Ascending aorta (tissue), 2 donors: ENCODE data around the gene IMPA2. TPM values are rescaled to one million over a fixed set of nuclear protein-coding genes. Genes with fewer than 3 reads are reported as not detected.

Experiments used
- DNase-seq, 2 donors: peaks; one replicate each; pipeline ENCODE4 v3.0.0-alpha.2; 2019; ENCODE audit warnings: low spot score in 2 of 2
- H3K27ac ChIP-seq, 2 donors: fragments of 200-600 bp; sonication (generic); one replicate each; pipeline ENCODE4 v1.5.1; 2016 to 2017; ENCODE audit warnings: mild to moderate bottlenecking in 1 of 2
- H3K27me3 ChIP-seq: fragments of 200-600 bp; sonication (generic); one replicate; pipeline ENCODE4 v1.5.1; 2017
- H3K36me3 ChIP-seq, 2 donors: fragments of 200-600 bp; sonication (generic); one replicate each; pipeline ENCODE4 v1.5.1; 2016
- H3K4me1 ChIP-seq, 2 donors: fragments of 200-600 bp; sonication (generic); one replicate each; pipeline ENCODE4 v1.5.1; 2016 to 2017; ENCODE audit warnings: mild to moderate bottlenecking in 1 of 2
- H3K4me3 ChIP-seq, 2 donors: fragments of 200-600 bp; sonication (generic); one replicate each; pipeline ENCODE4 v1.5.1; 2016 to 2017; ENCODE audit warnings: mild to moderate bottlenecking in 1 of 2
- H3K9me3 ChIP-seq, 2 donors: fragments of 200-600 bp; sonication (generic); one replicate each; pipeline ENCODE4 v1.5.1; 2016
- CTCF ChIP-seq, 3 experiments: fragments of 200-600 bp in 2 of 3; fragments of 450-650 bp in 1 of 3; sonication (generic) in 2 of 3; IDR thresholded peaks; one replicate each; pipeline ENCODE4 v1.5.1; 2016 to 2019; ENCODE audit warnings: antibody characterized with exemption in 3 of 3, mild to moderate bottlenecking in 1 of 3, moderate library complexity in 1 of 3
- intact Hi-C: fragments of 100-400 bp; cut with DNase I; formaldehyde crosslinking; loops from one replicate; pipeline ENCODE4 v1.15.1; 2023
- total RNA-seq: library from RNA; depleted of rRNA; stranded (reverse); fragments of >200 nt; gene quantifications from one replicate; pipeline ENCODE4 v1.1.0, GENCODE V29; 2016

Gene IMPA2
- total RNA-seq, 1 donor from 2014 or later, result 43.4 TPM

GRCh38 chr18:12021077-12021476 is 39.8 kb downstream of the IMPA2 start:
- intact Hi-C loops, result no loop called here
- Histone ChIP-seq H3K4me3 (no peak overlapping the region), H3K9me3 (no peaks in the 10 kb centered on the region), H3K27me3 (no peaks in the 10 kb centered on the region), H3K4me1 (no peaks in the 10 kb centered on the region), H3K36me3 (peaks cover 0 to 13% of the 10 kb centered on the region in 2 donors), H3K27ac (no peak overlapping the region)
- DNase-seq, result no peak
- TF ChIP-seq CTCF (IDR thresholded peaks at IDR 0.05), result no peak

DNA sequence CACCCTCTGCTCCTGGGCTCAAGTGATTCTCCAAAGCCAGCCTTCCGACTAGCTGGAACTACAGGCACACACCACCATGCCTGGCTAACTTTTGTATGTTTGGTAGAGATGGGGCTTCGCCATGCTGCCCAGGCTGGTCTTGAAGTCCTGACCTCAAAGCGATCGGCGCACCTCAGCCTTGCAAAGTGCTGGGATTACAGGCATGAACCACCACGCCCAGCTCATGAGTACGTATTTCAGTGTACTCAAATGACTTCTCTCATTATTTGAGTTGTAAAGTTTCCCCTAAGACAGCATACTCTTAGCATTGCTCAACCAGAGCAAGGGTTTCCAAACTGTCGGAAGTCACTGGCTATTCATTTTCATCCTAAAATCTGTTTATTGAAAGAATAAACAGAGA is 40.3 kb downstream of the IMPA2 start:
- Histone ChIP-seq H3K4me3 (no peak overlapping the region), H3K9me3 (no peaks in the 10 kb centered on the region), H3K27ac (no peak overlapping the region), H3K4me1 (no peaks in the 10 kb centered on the region), H3K27me3 (no peaks in the 10 kb centered on the region), H3K36me3 (peaks cover 0 to 13% of the 10 kb centered on the region in 2 donors)
- intact Hi-C loops, result no loop called here
- no peak for TF ChIP-seq CTCF (IDR thresholded peaks at IDR 0.05)
- no peak for DNase-seq

GRCh38 chr18:12023375-12023774 is 42.1 kb downstream of the IMPA2 start:
- intact Hi-C loops, result no loop called here

GRCh38 chr18:12026562-12026961 is 45.3 kb downstream of the IMPA2 start:
- intact Hi-C loops, result no loop called here
- no peaks in the 10 kb centered on the region for H3K27me3 ChIP-seq
- no peaks in the 10 kb centered on the region for H3K4me1 ChIP-seq
- no peaks in the 10 kb centered on the region for H3K9me3 ChIP-seq
- H3K27ac ChIP-seq, result no peak overlapping the region
- no peak for TF ChIP-seq CTCF (IDR thresholded peaks at IDR 0.05)
- H3K36me3 ChIP-seq, result peaks cover 18 to 34% of the 10 kb centered on the region in 2 donors
- H3K4me3 ChIP-seq, result no peak overlapping the region
- no peak for DNase-seq

More at GRCh38 chr18:12023375-12023774, 42.1 kb downstream of the IMPA2 start:
- no peaks in the 10 kb centered on the region for H3K4me1 ChIP-seq
- H3K27ac ChIP-seq, result no peak overlapping the region
- H3K36me3 ChIP-seq, result peaks cover 4 to 14% of the 10 kb centered on the region in 2 donors
- no peaks in the 10 kb centered on the region for H3K27me3 ChIP-seq
- no peak for TF ChIP-seq CTCF (IDR thresholded peaks at IDR 0.05)
- no peak for DNase-seq
- no peak overlapping the region for H3K4me3 ChIP-seq
- H3K9me3 ChIP-seq, result no peaks in the 10 kb centered on the region

DNA sequence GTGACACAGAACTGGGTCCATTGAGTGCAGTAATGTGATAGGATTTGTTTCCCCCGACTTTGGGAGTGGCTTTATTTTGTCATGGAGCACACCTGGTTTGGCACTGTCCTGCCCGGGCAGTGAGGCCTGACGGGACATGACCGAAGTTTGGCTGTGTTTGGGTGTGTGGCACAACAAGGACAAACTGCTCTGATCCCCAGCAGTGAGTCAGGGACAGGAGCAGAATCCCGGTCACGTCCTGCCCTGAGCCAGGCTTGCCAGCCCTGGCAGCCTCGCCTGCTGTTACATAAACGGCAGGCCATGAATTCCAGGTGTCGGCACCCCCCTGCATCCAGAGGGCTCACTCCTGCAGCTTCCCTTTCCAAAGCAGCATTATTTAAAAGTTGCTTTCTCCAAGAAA is 45.7 kb downstream of the IMPA2 start:
- TF ChIP-seq CTCF (IDR thresholded peaks at IDR 0.05), result no peak
- H3K27ac ChIP-seq, result no peak overlapping the region
- peaks cover 18 to 29% of the 10 kb centered on the region in 2 donors for H3K36me3 ChIP-seq
- H3K4me3 ChIP-seq, result no peak overlapping the region
- H3K27me3 ChIP-seq, result no peaks in the 10 kb centered on the region
- intact Hi-C loops, result no loop called here
- DNase-seq, result no peak
- H3K4me1 ChIP-seq, result no peaks in the 10 kb centered on the region
- no peaks in the 10 kb centered on the region for H3K9me3 ChIP-seq

- Histone ChIP-seq H3K36me3 (peaks cover 18 to 29% of the 10 kb centered on the region in 2 donors), H3K27me3 (no peaks in the 10 kb centered on the region), H3K27ac (no peak overlapping the region), H3K9me3 (no peaks in the 10 kb centered on the region), H3K4me3 (no peak overlapping the region), H3K4me1 (no peaks in the 10 kb centered on the region)
- intact Hi-C loops, result no loop called here
- DNase-seq, result no peak
- TF ChIP-seq CTCF (IDR thresholded peaks at IDR 0.05), result no peak
These were observed 46.2 kb downstream of the IMPA2 start for GRCh38 chr18:12027480-12027879.
